NCI-H1092 treated with DMSO at 0.1 percent for 48 hours (cell line): ENCODE data around the gene CES3.
"Not testable (repeated sequence)": the region's sequence is repeated elsewhere in the genome, so short reads cannot be mapped to it uniquely, and the experiment has no call there.

ENCODE experiments used
- DNase-seq: peaks from one replicate; lab custom pipeline; 2025; lab: John Stamatoyannopoulos, UW

CES3 gene

GRCh38 chr16:66970775-66971720 is 10.0 kb downstream of the CES3 start:
- no peak for DNase-seq

GRCh38 chr16:66972983-66973382 is 11.9 kb downstream of the CES3 start:
- no peak for DNase-seq

GRCh38 chr16:66973716-66974115 is 12.7 kb downstream of the CES3 start:
- DNase-seq: no peak

GRCh38 chr16:66974156-66974931 is 13.3 kb downstream of the CES3 start:
- DNase-seq: not testable (repeated sequence)

GRCh38 chr16:66974932-66975246 is 13.8 kb downstream of the CES3 start:
- DNase-seq: peak; percentile 4

GRCh38 chr16:66975302-66975893 is 14.3 kb downstream of the CES3 start:
- no peak for DNase-seq

- no peak for DNase-seq
Measured at GRCh38 chr16:66976746-66977145, 15.7 kb downstream of the CES3 start.

- DNase-seq: peak; percentile 76
Measured at GRCh38 chr16:66977341-66978113, 16.5 kb downstream of the CES3 start.

GRCh38 chr16:66979011-66979717 is 18.1 kb downstream of the CES3 start:
- DNase-seq: no peak

- DNase-seq: no peak
Measured at GRCh38 chr16:66983033-66983432, 22.0 kb downstream of the CES3 start.

GRCh38 chr16:66984892-66985311 is 23.8 kb downstream of the CES3 start:
- no peak for DNase-seq

- DNase-seq: no peak
Measured at GRCh38 chr16:66986559-66986958, 25.5 kb downstream of the CES3 start.

GRCh38 chr16:66988197-66988788 is 27.2 kb downstream of the CES3 start, which contains the start of gene CES4A:
Gene CES4A, plus strand, starts transcription at chr16:66988589. Its CDS starts 184 bp downstream, at chr16:66988773.
- no peak for DNase-seq

GRCh38 chr16:66991545-66992077 is 30.5 kb downstream of the CES3 start:
- no peak for DNase-seq

- DNase-seq: not testable (repeated sequence)
Measured at GRCh38 chr16:66993558-66993957, 32.5 kb downstream of the CES3 start.

- no peak for DNase-seq
Measured at GRCh38 chr16:66996324-66996982, 35.4 kb downstream of the CES3 start.

GRCh38 chr16:66996983-66997358 is 35.9 kb downstream of the CES3 start:
- DNase-seq: no peak

- peak; percentile 46 for DNase-seq
Measured at GRCh38 chr16:67000384-67001351, 39.6 kb downstream of the CES3 start.

- no peak for DNase-seq
Measured at GRCh38 chr16:67001726-67002125, 40.7 kb downstream of the CES3 start.
